H1 (cell line): ENCODE results near the gene ADGRL3. TPM values are rescaled to one million over a fixed set of nuclear protein-coding genes. Genes with fewer than 3 reads are reported as not detected.

Experiments used
- CTCF ChIA-PET: fragments of 300-600 bp; sonication (Branson Sonifier 250); formaldehyde crosslinking; loops from one replicate; lab custom pipeline; 2021; ENCODE audit not compliant: partially characterized antibody; lab: Charles Lee
- POLR2A ChIA-PET: fragments of 300-600 bp; sonication (Branson Sonifier 250); formaldehyde crosslinking; loops from one replicate; lab custom pipeline; 2021; ENCODE audit warnings: inconsistent platforms; ENCODE audit not compliant: partially characterized antibody; lab: Charles Lee
- DNase-seq, 2 experiments: peaks; one replicate each; pipeline versions ENCODE4 v3.0.0 to v3.0.0-alpha.2; 2010 to 2022; ENCODE audit warnings: low spot score in 2 of 2, low read depth in 1 of 2, mixed read lengths in 1 of 2
- FAIRE-seq: peaks from 2 replicates; lab custom pipeline; 2011; peaks lifted over from hg19 to GRCh38; lab: Jason Lieb, UNC
- H2AFZ ChIP-seq: 2 replicates; pipeline ENCODE4 v1.8.1; 2012; ENCODE audit warnings: low read length, inconsistent platforms
- H2AK5ac ChIP-seq: 2 replicates; pipeline ENCODE4 v1.6.1; 2013; ENCODE audit warnings: low read depth, low read length
- H2BK120ac ChIP-seq: replicated peaks from 2 replicates; pipeline ENCODE3; 2013; ENCODE audit warnings: low read depth, low read length, inconsistent platforms
- H2BK12ac ChIP-seq: 2 replicates; pipeline ENCODE4 v1.6.1; 2013; ENCODE audit warnings: low read depth, low read length
- H2BK15ac ChIP-seq: 2 replicates; pipeline ENCODE4 v1.6.1; 2013; ENCODE audit warnings: low read length
- H2BK20ac ChIP-seq: 2 replicates; pipeline ENCODE4 v1.6.1; 2013; ENCODE audit warnings: low read length
- H2BK5ac ChIP-seq: 2 replicates; pipeline ENCODE4 v1.6.1; 2013; ENCODE audit warnings: low read depth, low read length
- H3K14ac ChIP-seq: 2 replicates; pipeline ENCODE4 v1.6.1; 2013; ENCODE audit warnings: inconsistent platforms; ENCODE audit not compliant: insufficient read length
- H3K18ac ChIP-seq: 2 replicates; pipeline ENCODE4 v1.6.1; 2013; ENCODE audit warnings: low read length; ENCODE audit errors: extremely low read depth
- H3K23ac ChIP-seq: 2 replicates; pipeline ENCODE4 v1.6.1; 2013; ENCODE audit warnings: inconsistent platforms; ENCODE audit not compliant: insufficient read length
- H3K23me2 ChIP-seq: 2 replicates; pipeline ENCODE4 v1.6.1; 2013; ENCODE audit warnings: low read depth, low read length
- H3K27ac ChIP-seq: 2 replicates; pipeline ENCODE4 v1.6.1; 2011; ENCODE audit warnings: low read depth, low read length, inconsistent platforms
- H3K27me3 ChIP-seq, 4 experiments: replicated peaks in 1 of 4; 1 replicate in 1 of 4; 2 replicates in 3 of 4; pipeline versions ENCODE4 v1.6.1 to v1.8.1; 2011 to 2013; ENCODE audit warnings: low read length in 3 of 4, mild to moderate bottlenecking in 3 of 4, inconsistent platforms in 2 of 4, mixed read lengths in 2 of 4, moderate library complexity in 1 of 4; ENCODE audit not compliant: control insufficient read depth in 3 of 4, insufficient read depth in 3 of 4; ENCODE audit errors: extremely low read depth in 1 of 4
- H3K36me3 ChIP-seq, 4 experiments: 2 replicates each; pipeline versions ENCODE4 v1.6.1 to v1.8.1; 2011 to 2013; ENCODE audit warnings: mild to moderate bottlenecking in 4 of 4, low read length in 3 of 4, moderate library complexity in 2 of 4, control low read depth in 1 of 4, inconsistent platforms in 1 of 4; ENCODE audit not compliant: insufficient read depth in 4 of 4, control insufficient read depth in 2 of 4
- H3K4ac ChIP-seq: replicated peaks from 2 replicates; pipeline ENCODE3; 2013; ENCODE audit warnings: low read length, low read depth, mixed read lengths, inconsistent platforms; ENCODE audit not compliant: insufficient read length
- H3K4me1 ChIP-seq, 4 experiments: replicated peaks in 1 of 4; 1 replicate in 1 of 4; 2 replicates in 3 of 4; pipeline versions ENCODE4 v1.6.1 to v1.8.1; 2011 to 2013; ENCODE audit warnings: low read length in 3 of 4, inconsistent platforms in 2 of 4, mixed read lengths in 1 of 4; ENCODE audit not compliant: insufficient read depth in 4 of 4, control insufficient read depth in 3 of 4
- H3K4me2 ChIP-seq, 2 experiments: 2 replicates each; pipeline versions ENCODE4 v1.6.1 to v1.8.1; 2011 to 2013; ENCODE audit warnings: low read depth in 2 of 2, low read length in 2 of 2, control low read depth in 1 of 2, inconsistent platforms in 1 of 2, mild to moderate bottlenecking in 1 of 2; ENCODE audit not compliant: insufficient read depth in 1 of 2
- H3K4me3 ChIP-seq, 4 experiments: fragments of 200-600, 300-600 bp in 1 of 4; sonication (generic), shearing (Covaris generic), sonication (Bioruptor Twin) in 1 of 4; 2 replicates each; pipeline versions ENCODE4 v1.5.1 to v1.8.1; 2011 to 2016; ENCODE audit warnings: low read length in 4 of 4, low read depth in 3 of 4, control low read depth in 2 of 4, inconsistent platforms in 2 of 4, mild to moderate bottlenecking in 2 of 4, mixed read lengths in 1 of 4, moderate library complexity in 1 of 4; ENCODE audit not compliant: insufficient read depth in 2 of 4; ENCODE audit errors: extremely low read depth in 1 of 4
- H3K56ac ChIP-seq: replicated peaks from 2 replicates; pipeline ENCODE3; 2013; ENCODE audit warnings: low read depth, mild to moderate bottlenecking, mixed read lengths, low read length, inconsistent platforms; ENCODE audit not compliant: insufficient read length
- H3K79me1 ChIP-seq: 2 replicates; pipeline ENCODE4 v1.6.1; 2013; ENCODE audit warnings: low read depth, low read length, control low read depth
- H3K79me2 ChIP-seq, 2 experiments: 2 replicates each; pipeline versions ENCODE4 v1.6.1 to v1.8.1; 2012 to 2013; ENCODE audit warnings: low read length in 2 of 2, mild to moderate bottlenecking in 2 of 2, inconsistent platforms in 1 of 2; ENCODE audit not compliant: insufficient read depth in 2 of 2, control insufficient read depth in 1 of 2
- H3K9ac ChIP-seq, 4 experiments: replicated peaks in 1 of 4; 1 replicate in 1 of 4; 2 replicates in 3 of 4; pipeline versions ENCODE4 v1.6.1 to v1.8.1; 2011 to 2013; ENCODE audit warnings: low read depth in 3 of 4, low read length in 3 of 4, control low read depth in 2 of 4, mild to moderate bottlenecking in 2 of 4, moderate library complexity in 2 of 4, inconsistent platforms in 1 of 4; ENCODE audit errors: extremely low read depth in 1 of 4
- H3K9me3 ChIP-seq, 2 experiments: 2 replicates each; pipeline versions ENCODE4 v1.6.1 to v1.8.1; 2012 to 2013; ENCODE audit warnings: mild to moderate bottlenecking in 2 of 2, moderate library complexity in 2 of 2, control low read depth in 1 of 2, inconsistent platforms in 1 of 2, low read depth in 1 of 2, low read length in 1 of 2, mixed read lengths in 1 of 2; ENCODE audit not compliant: insufficient read depth in 2 of 2
- H4K20me1 ChIP-seq, 2 experiments: replicated peaks in 1 of 2; 2 replicates each; pipeline versions ENCODE3 to v1.8.1; 2011 to 2013; ENCODE audit warnings: inconsistent platforms in 2 of 2, low read length in 2 of 2, mild to moderate bottlenecking in 1 of 2; ENCODE audit not compliant: insufficient read depth in 2 of 2, control insufficient read depth in 1 of 2
- H4K5ac ChIP-seq: 2 replicates; pipeline ENCODE4 v1.6.1; 2013; ENCODE audit warnings: low read length, low read depth, mixed read lengths, inconsistent platforms; ENCODE audit not compliant: insufficient read length
- H4K8ac ChIP-seq: 2 replicates; pipeline ENCODE4 v1.8.0; 2013; ENCODE audit warnings: mild to moderate bottlenecking, moderate library complexity, low read length, inconsistent platforms; ENCODE audit not compliant: insufficient read depth; ENCODE audit errors: extremely low read depth
- H4K91ac ChIP-seq: replicated peaks from 2 replicates; pipeline ENCODE3; 2013; ENCODE audit warnings: low read length, mixed read lengths, inconsistent platforms; ENCODE audit not compliant: insufficient read length
- EP300 ChIP-seq, 2 experiments: IDR thresholded peaks; 1 replicate in 1 of 2; 2 replicates in 1 of 2; pipeline ENCODE4 v1.6.1; 2011 to 2012; ENCODE audit warnings: low read depth in 2 of 2, low read length in 2 of 2, mild to moderate bottlenecking in 2 of 2, borderline replicate concordance in 1 of 2, inconsistent platforms in 1 of 2, moderate library complexity in 1 of 2
- TEAD4 ChIP-seq: IDR thresholded peaks from 2 replicates; pipeline ENCODE4 v1.6.1; 2012; ENCODE audit warnings: low read depth, low read length, inconsistent platforms, mixed read lengths
- WGBS, 2 experiments: shearing (Covaris generic) in 1 of 2; methylation state at CpG; one replicate each; pipeline versions ENCODE4 v1.1.6 to v1.1.7; 2013 to 2015; ENCODE audit warnings: low lambda C conversion rate in 2 of 2, mixed read lengths in 2 of 2, inconsistent platforms in 1 of 2, low coverage in 1 of 2, missing lambda C conversion rate in 1 of 2; ENCODE audit not compliant: insufficient replicate concordance in 2 of 2, insufficient coverage in 1 of 2, insufficient read length in 1 of 2; ENCODE audit errors: extremely low coverage in 1 of 2, missing lambda C conversion rate in 1 of 2; 5-methylcytosine and 5-hydroxymethylcytosine counted together
- polyA plus RNA-seq, 7 experiments: library from polyadenylated mRNA; depleted of rRNA in 3 of 7; stranded (reverse) in 5 of 7; unstranded in 2 of 7; fragments of >200 nt in 5 of 7; fragments of 200-250 nt in 2 of 7; gene quantifications; 1 replicate in 5 of 7; 2 replicates in 1 of 7; 4 replicates in 1 of 7; pipeline versions ENCODE4 v1.2.1 to v1.2.3, GENCODE V29; 2011 to 2013; ENCODE audit warnings: missing spikeins in 2 of 7, mixed read lengths in 2 of 7
- total RNA-seq: library from RNA; stranded (reverse); fragmentation: NEBNext Ultra II Directional; extraction: Animal tissue kit (Norgen Biotek cat#: 25700); gene quantifications from 2 replicates; pipeline ENCODE4 v1.2.1, GENCODE V29; 2021

Gene ADGRL3
- total and polyA plus RNA-seq, 2 of the 8 experiments (the other 6 are each of a cell fraction or from before 2014, with no cell fraction given) = 6.6 to 13.0 TPM

- FAIRE-seq = no peak
- no peak overlapping the region for H2BK5ac ChIP-seq
- TF ChIP-seq TEAD4 (peak; percentile 58; the same call in 1 of the 2 replicates), EP300 (IDR thresholded peaks at IDR 0.05; ENCODE audit: borderline replicate concordance in 1 of 2, low read depth in 2 of 2, low read length in 2 of 2) (no peak)
- TF ChIP-seq, all 59 proteins: peak for 1
- no peak overlapping the region for H3K9ac ChIP-seq
- no peak overlapping the region for H4K5ac ChIP-seq
- no peaks in the 10 kb centered on the region for H3K36me3 ChIP-seq
- ChIA-PET CTCF (interaction anchor here (1.0 kb wide), 1 partner anchor 9 kb away, joined by 3 read pairs; no protein-coding TSS in a partner anchor), POLR2A (interaction anchor here (0.6 kb wide), 1 partner anchor 500 kb away, joined by 4 read pairs; no protein-coding TSS in a partner anchor)
- H3K4me3 ChIP-seq = peak overlapping the region in 1 of 4 experiments; percentile 34; a peak in 1 of 8 replicates
- DNase-seq = no peak
- no peak overlapping the region for H4K91ac ChIP-seq
- no peak overlapping the region for H4K8ac ChIP-seq
- H2BK12ac ChIP-seq = no peak overlapping the region
- 28% methylated on average over 4 of the region's 4 CpGs; no CpG with 5 or more reads in 1 of the 2 experiments for WGBS, 2 experiments
- no peak overlapping the region for H3K27ac ChIP-seq
- no peaks in the 10 kb centered on the region for H3K79me2 ChIP-seq
- H3K4me1 ChIP-seq = peaks cover 0 to 13% (median 2%) of the 10 kb centered on the region in 4 experiments; a peak in 2 of 7 replicates
- no peaks in the 10 kb centered on the region for H3K79me1 ChIP-seq
- H3K23me2 ChIP-seq = no peaks in the 10 kb centered on the region
- H2BK15ac ChIP-seq = no peak overlapping the region
- H3K4ac ChIP-seq = no peak overlapping the region
- no peak overlapping the region for H2AK5ac ChIP-seq
- H3K56ac ChIP-seq = no peak overlapping the region
- no peak overlapping the region for H3K18ac ChIP-seq
- H3K9me3 ChIP-seq = no peaks in the 10 kb centered on the region
- H2AFZ ChIP-seq = no peak overlapping the region
- no peak overlapping the region for H2BK120ac ChIP-seq
- no peak overlapping the region for H2BK20ac ChIP-seq
- H3K14ac ChIP-seq = no peak overlapping the region
- H3K23ac ChIP-seq = no peak overlapping the region
- no peaks in the 10 kb centered on the region for H3K27me3 ChIP-seq
- no peaks in the 10 kb centered on the region for H4K20me1 ChIP-seq
- H3K4me2 ChIP-seq = peak overlapping the region; percentile 38 to 45; a peak in 2 of 4 replicates
Observed at GRCh38 chr4:61493041-61493440, 292.9 kb downstream of the ADGRL3 start.
